ENCODE data around the gene MORN1.

The MORN1 gene

DNA sequence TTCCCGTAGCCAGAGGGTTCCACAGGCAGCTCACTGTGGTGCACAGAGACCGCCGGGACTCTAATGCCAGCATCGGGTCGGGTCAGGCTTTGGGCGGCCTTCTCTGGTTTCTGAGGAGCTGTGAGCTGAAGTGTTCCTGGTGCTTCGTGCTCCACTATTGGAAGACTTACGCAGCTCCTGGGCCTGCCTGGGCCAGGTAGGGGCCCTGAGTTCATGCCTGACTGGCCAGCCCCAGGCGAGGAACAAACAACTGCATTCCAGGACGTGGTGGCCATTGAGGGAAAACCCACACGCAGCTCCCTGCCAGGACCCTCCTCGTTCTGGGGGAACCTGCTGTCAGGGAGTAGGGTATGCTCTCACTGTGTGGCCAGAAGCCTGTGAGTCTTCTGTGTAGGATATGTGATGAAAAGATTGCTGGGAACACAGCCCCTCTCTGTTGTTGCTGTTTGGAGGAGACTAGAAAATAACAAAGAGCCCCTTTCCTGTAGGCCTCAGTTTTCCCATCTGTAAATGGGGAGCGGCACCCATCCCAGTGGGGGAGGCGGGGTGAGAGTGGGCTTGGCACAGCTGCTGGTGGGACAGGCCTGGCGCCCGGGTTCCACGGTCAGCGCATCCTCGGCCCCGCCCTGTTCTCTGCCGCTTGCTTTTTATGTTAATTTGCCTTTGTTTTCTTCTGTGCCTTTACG lies 8.7 kb upstream of the MORN1 start:
- Histone ChIP-seq H3K36me3 (ENCODE audit: control insufficient read depth, low read length) (peaks cover 90% of the 10 kb centered on the region), H4K20me1 (ENCODE audit: control insufficient read depth, insufficient read depth, low read depth, low read length) (peaks cover 4% of the 10 kb centered on the region; the same call in 1 of the 2 replicates)
- TF ChIP-seq, protein P1, sequence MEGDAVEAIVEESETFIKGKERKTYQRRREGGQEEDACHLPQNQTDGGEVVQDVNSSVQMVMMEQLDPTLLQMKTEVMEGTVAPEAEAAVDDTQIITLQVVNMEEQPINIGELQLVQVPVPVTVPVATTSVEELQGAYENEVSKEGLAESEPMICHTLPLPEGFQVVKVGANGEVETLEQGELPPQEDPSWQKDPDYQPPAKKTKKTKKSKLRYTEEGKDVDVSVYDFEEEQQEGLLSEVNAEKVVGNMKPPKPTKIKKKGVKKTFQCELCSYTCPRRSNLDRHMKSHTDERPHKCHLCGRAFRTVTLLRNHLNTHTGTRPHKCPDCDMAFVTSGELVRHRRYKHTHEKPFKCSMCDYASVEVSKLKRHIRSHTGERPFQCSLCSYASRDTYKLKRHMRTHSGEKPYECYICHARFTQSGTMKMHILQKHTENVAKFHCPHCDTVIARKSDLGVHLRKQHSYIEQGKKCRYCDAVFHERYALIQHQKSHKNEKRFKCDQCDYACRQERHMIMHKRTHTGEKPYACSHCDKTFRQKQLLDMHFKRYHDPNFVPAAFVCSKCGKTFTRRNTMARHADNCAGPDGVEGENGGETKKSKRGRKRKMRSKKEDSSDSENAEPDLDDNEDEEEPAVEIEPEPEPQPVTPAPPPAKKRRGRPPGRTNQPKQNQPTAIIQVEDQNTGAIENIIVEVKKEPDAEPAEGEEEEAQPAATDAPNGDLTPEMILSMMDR (IDR thresholded peaks at IDR 0.05; ENCODE audit: low read depth, low read length, poor library complexity, severe bottlenecking), result no peak
- TF ChIP-seq EZH2phosphoT487 (IDR thresholded peaks at IDR 0.05; ENCODE audit: borderline replicate concordance, low read length), result no peak

GRCh38 chr1:2398871-2399270 lies 7.5 kb upstream of the MORN1 start:
- Histone ChIP-seq H3K4me2 (ENCODE audit: low read length) (no peak overlapping the region), H3K9me3 (ENCODE audit: control insufficient read depth, insufficient read depth, low read length) (no peaks in the 10 kb centered on the region), H3K79me2 (ENCODE audit: control insufficient read depth, low read length) (peaks cover 54% of the 10 kb centered on the region), H4K20me1 (ENCODE audit: control insufficient read depth, insufficient read depth, low read depth, low read length) (peaks cover 10% of the 10 kb centered on the region; the same call in 1 of the 2 replicates), H3K4me3 (ENCODE audit: low read length) (no peak overlapping the region), H3K4me1 (ENCODE audit: control insufficient read depth, low read length) (peaks cover 4% of the 10 kb centered on the region), H3K9me2 (replicated peaks; ENCODE audit: control insufficient read depth, low read length) (no peaks in the 10 kb centered on the region), H3K36me3 (ENCODE audit: control insufficient read depth, low read length) (peaks cover 90% of the 10 kb centered on the region), H3F3A (ENCODE audit: control insufficient read depth, insufficient read depth) (peaks cover 12% of the 10 kb centered on the region), H3K27me3 (ENCODE audit: control insufficient read depth, low read length) (no peaks in the 10 kb centered on the region), H3K27ac (ENCODE audit: low read depth, low read length) (no peak overlapping the region)
- no peak for TF ChIP-seq EZH2phosphoT487 (IDR thresholded peaks at IDR 0.05; ENCODE audit: borderline replicate concordance, low read length)
- TF ChIP-seq, protein P1 (IDR thresholded peaks at IDR 0.05; ENCODE audit: low read depth, low read length, poor library complexity, severe bottlenecking), result no peak

More for the DNA sequence above, 8.7 kb upstream of the MORN1 start:
- Histone ChIP-seq H3K4me1 (ENCODE audit: control insufficient read depth, low read length) (no peaks in the 10 kb centered on the region), H3K79me2 (ENCODE audit: control insufficient read depth, low read length) (peaks cover 42% of the 10 kb centered on the region), H3K9me2 (replicated peaks; ENCODE audit: control insufficient read depth, low read length) (no peaks in the 10 kb centered on the region), H3K4me3 (ENCODE audit: low read length) (no peak overlapping the region), H3F3A (ENCODE audit: control insufficient read depth, insufficient read depth) (peaks cover 12% of the 10 kb centered on the region), H3K27me3 (ENCODE audit: control insufficient read depth, low read length) (no peaks in the 10 kb centered on the region), H3K27ac (ENCODE audit: low read depth, low read length) (no peak overlapping the region), H3K4me2 (ENCODE audit: low read length) (no peak overlapping the region), H3K9me3 (ENCODE audit: control insufficient read depth, insufficient read depth, low read length) (no peaks in the 10 kb centered on the region)

- Histone ChIP-seq H3K36me3 (ENCODE audit: control insufficient read depth, low read length) (peaks cover 93% of the 10 kb centered on the region), H3K4me2 (ENCODE audit: low read length) (no peak overlapping the region), H3K9me2 (replicated peaks; ENCODE audit: control insufficient read depth, low read length) (no peaks in the 10 kb centered on the region), H3K27me3 (ENCODE audit: control insufficient read depth, low read length) (no peaks in the 10 kb centered on the region), H4K20me1 (ENCODE audit: control insufficient read depth, insufficient read depth, low read depth, low read length) (peaks cover 21% of the 10 kb centered on the region; the same call in 1 of the 2 replicates), H3K4me1 (ENCODE audit: control insufficient read depth, low read length) (peaks cover 20% of the 10 kb centered on the region), H3K27ac (ENCODE audit: low read depth, low read length) (no peak overlapping the region), H3K79me2 (ENCODE audit: control insufficient read depth, low read length) (peaks cover 71% of the 10 kb centered on the region), H3K9me3 (ENCODE audit: control insufficient read depth, insufficient read depth, low read length) (no peaks in the 10 kb centered on the region), H3K4me3 (ENCODE audit: low read length) (no peak overlapping the region), H3F3A (ENCODE audit: control insufficient read depth, insufficient read depth) (peaks cover 10% of the 10 kb centered on the region)
- no peak for TF ChIP-seq EZH2phosphoT487 (IDR thresholded peaks at IDR 0.05; ENCODE audit: borderline replicate concordance, low read length)
- TF ChIP-seq, protein P1 (IDR thresholded peaks at IDR 0.05; ENCODE audit: low read depth, low read length, poor library complexity, severe bottlenecking), result no peak
These were observed 5.8 kb upstream of the MORN1 start for GRCh38 chr1:2397007-2397679.
